ENCODE results near the gene PYURF. TPM values are rescaled to one million over a fixed set of nuclear protein-coding genes. Genes with fewer than 3 reads are reported as not detected.

PYURF gene
- total and polyA plus RNA-seq, 10 donors: 48.2 to 110 (median 76.9) TPM

- 87 to 97% (median 92%) methylated on average over 3 of the region's 3 CpGs for WGBS, 5 donors
- intact Hi-C loops (cut with DNase I; ENCODE audit: low total_unique reads): loop anchor here (10.0 kb wide), 1 partner anchor 136 kb away; the partner anchor contains the start of gene HERC6
- Histone ChIP-seq H3K4me3 (no peak overlapping the region), H3K27ac (no peak overlapping the region), H3K27me3 (replicated peaks in 1 of 7) (no peaks in the 10 kb centered on the region), H3K36me3 (peaks cover 0 to 7% (median 0%) of the 10 kb centered on the region in 6 donors), H3K9me3 (no peaks in the 10 kb centered on the region), H3K4me1 (peaks cover 0 to 6% (median 3%) of the 10 kb centered on the region in 6 donors)
- DNase-seq: no peak
- TF ChIP-seq POLR2AphosphoS5 (IDR thresholded peaks at IDR 0.05) (no peak), POLR2A (IDR thresholded peaks at IDR 0.05) (no peak), CTCF (IDR thresholded peaks at IDR 0.05 in 8 of 11, conservative IDR thresholded peaks at IDR 0.05 in 3 of 11) (no peak)
Measured at GRCh38 chr4:88511236-88511635, 12.3 kb downstream of the PYURF start.

GRCh38 chr4:88503344-88503743 lies 20.2 kb downstream of the PYURF start:
- H3K9me3 ChIP-seq: no peaks in the 10 kb centered on the region
- no peak for DNase-seq
- peaks cover 0 to 51% (median 5%) of the 10 kb centered on the region in 6 donors for H3K36me3 ChIP-seq
- WGBS, 5 donors: 71 to 94% (median 90%) methylated on average over 2 of the region's 2 CpGs
- H3K27ac ChIP-seq: no peak overlapping the region
- TF ChIP-seq POLR2AphosphoS5 (IDR thresholded peaks at IDR 0.05): no peak
- TF ChIP-seq POLR2A (IDR thresholded peaks at IDR 0.05): no peak
- no peak for TF ChIP-seq CTCF (IDR thresholded peaks at IDR 0.05 in 8 of 11, conservative IDR thresholded peaks at IDR 0.05 in 3 of 11)
- H3K27me3 ChIP-seq (replicated peaks in 1 of 7): no peaks in the 10 kb centered on the region
- H3K4me3 ChIP-seq: no peak overlapping the region
- no peaks in the 10 kb centered on the region for H3K4me1 ChIP-seq
- intact Hi-C loops (cut with DNase I; ENCODE audit: low total_unique reads): no loop called here

- no peak overlapping the region for H3K4me3 ChIP-seq
- no peaks in the 10 kb centered on the region for H3K9me3 ChIP-seq
- 63 to 98% (median 87%) methylated on average over 2 of the region's 2 CpGs for WGBS, 5 donors
- TF ChIP-seq CTCF (IDR thresholded peaks at IDR 0.05 in 8 of 11, conservative IDR thresholded peaks at IDR 0.05 in 3 of 11) (no peak), POLR2A (IDR thresholded peaks at IDR 0.05) (no peak), POLR2AphosphoS5 (IDR thresholded peaks at IDR 0.05) (no peak)
- H3K36me3 ChIP-seq: peaks cover 0 to 70% (median 11%) of the 10 kb centered on the region in 6 donors
- H3K27ac ChIP-seq: no peak overlapping the region
- DNase-seq: peak; percentile 52
- H3K4me1 ChIP-seq: no peaks in the 10 kb centered on the region
- no peaks in the 10 kb centered on the region for H3K27me3 ChIP-seq (replicated peaks in 1 of 7)
- intact Hi-C loops (cut with DNase I; ENCODE audit: low total_unique reads): no loop called here
Measured at GRCh38 chr4:88497859-88498409, 25.6 kb downstream of the PYURF start.

GRCh38 chr4:88489100-88489761 lies 34.3 kb downstream of the PYURF start:
- no peak for DNase-seq
- peaks cover 0 to 84% (median 22%) of the 10 kb centered on the region in 6 donors for H3K36me3 ChIP-seq
- no peaks in the 10 kb centered on the region for H3K27me3 ChIP-seq (replicated peaks in 1 of 7)
- no peaks in the 10 kb centered on the region for H3K4me1 ChIP-seq
- H3K27ac ChIP-seq: no peak overlapping the region
- no peaks in the 10 kb centered on the region for H3K9me3 ChIP-seq
- no peak for TF ChIP-seq POLR2AphosphoS5 (IDR thresholded peaks at IDR 0.05)
- no peak for TF ChIP-seq CTCF (IDR thresholded peaks at IDR 0.05 in 8 of 11, conservative IDR thresholded peaks at IDR 0.05 in 3 of 11)
- no peak for TF ChIP-seq POLR2A (IDR thresholded peaks at IDR 0.05)
- intact Hi-C loops (cut with DNase I; ENCODE audit: low total_unique reads): no loop called here
- WGBS, 5 donors: 42 to 61% (median 59%) methylated on average over 4 of the region's 4 CpGs
- H3K4me3 ChIP-seq: no peak overlapping the region

Measured in spleen (tissue), 11 donors.